Loucy (cell line): Measurements from ENCODE around the gene DDX23.

Experiments used
- CTCF ChIP-seq: fragments of 200-600 bp; sonication (generic); conservative IDR thresholded peaks from 2 replicates; pipeline ENCODE4 v1.5.1; 2014; ENCODE audit warnings: mild to moderate bottlenecking, antibody characterized with exemption, low read length
- EZH2phosphoT487 ChIP-seq: fragments of 200-600 bp; IDR thresholded peaks from 2 replicates; pipeline ENCODE4 v1.6.1; 2018; ENCODE audit warnings: antibody characterized with exemption, mild to moderate bottlenecking, moderate library complexity, borderline replicate concordance

GRCh38 chr12:48856379-48856778 lies 4.4 kb upstream of the DDX23 start:
- no peak for TF ChIP-seq CTCF
- no peak for TF ChIP-seq EZH2phosphoT487
